ENCODE data around the gene CEP170B. TPM values are rescaled to one million over a fixed set of nuclear protein-coding genes. Genes with fewer than 3 reads are reported as not detected.

Gene CEP170B
- total and polyA plus RNA-seq, 2 of the 13 experiments (the other 11 are each of a cell fraction or from before 2014, with no cell fraction given): 4.3 to 8.8 TPM

DNA sequence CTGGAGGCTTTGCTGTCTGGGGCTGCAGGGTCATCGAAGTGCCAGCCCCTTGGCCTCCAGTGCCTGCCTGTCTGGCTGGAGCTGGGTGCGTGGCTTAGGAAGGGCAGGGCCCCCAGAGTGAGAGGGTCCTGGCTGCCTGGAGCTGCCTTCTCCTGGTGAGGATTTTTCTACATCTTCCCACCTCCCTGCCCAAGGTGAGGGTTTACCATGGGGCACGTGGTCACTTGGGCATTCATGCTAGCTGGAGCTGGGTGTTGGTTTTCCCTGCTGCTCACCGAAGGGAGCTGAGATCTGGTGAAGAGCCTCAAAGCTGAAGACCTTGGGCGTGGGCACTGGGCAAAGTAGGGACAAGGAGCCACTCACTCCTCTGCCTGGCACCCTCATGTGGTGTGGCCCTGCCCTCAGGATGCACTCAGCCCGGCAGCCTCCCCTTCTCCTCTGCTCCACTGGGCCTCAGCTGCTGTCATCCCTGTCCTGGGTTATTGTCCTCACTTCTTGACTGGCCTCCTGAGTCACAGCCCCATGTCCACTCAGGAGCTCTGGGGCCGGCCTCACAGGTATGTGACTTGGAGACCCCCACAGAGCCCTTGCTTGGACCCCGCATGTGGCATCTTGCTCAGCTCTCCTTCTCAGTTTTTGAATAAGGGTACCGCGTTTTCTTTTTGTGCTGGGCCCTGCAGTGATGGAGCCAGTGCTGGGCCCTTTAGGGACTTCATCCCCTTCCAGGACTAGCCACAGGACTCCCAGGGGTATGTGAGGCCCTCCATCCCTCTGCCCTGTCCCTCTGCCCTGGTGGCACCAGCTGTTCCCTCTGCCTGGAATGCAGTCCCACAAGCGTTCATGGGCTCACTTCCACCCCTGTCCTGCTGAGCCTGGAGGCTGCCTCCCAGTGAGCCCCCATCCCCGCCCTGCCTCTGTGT lies 1.6 kb downstream of the CEP170B start:
- Histone ChIP-seq H3K36me3 (replicated peaks in 1 of 2; ENCODE audit: control insufficient read depth in 1 of 2, insufficient read depth in 2 of 2, low read length in 2 of 2) (peaks cover 2 to 10% of the 10 kb centered on the region in 2 experiments; a peak in 4 of 5 replicates), H2AFZ (ENCODE audit: low read length) (no peak overlapping the region), H3K27ac (ENCODE audit: extremely low read length, insufficient read depth, low read length) (no peak overlapping the region), H3K9ac (ENCODE audit: insufficient read depth, low read depth, low read length) (peak overlapping the region; percentile 80), H3K4me2 (ENCODE audit: low read depth, low read length) (peak overlapping the region; percentile 76), H3K4me3 (replicated peaks in 1 of 3; ENCODE audit: insufficient read depth in 1 of 3, low read depth in 2 of 3, low read length in 3 of 3) (peak overlapping the region; percentile 78 to 91 (median 84)), H3K9me3 (ENCODE audit: low read length) (no peaks in the 10 kb centered on the region), H3K4me1 (ENCODE audit: insufficient read depth, low read length) (peaks cover 25% of the 10 kb centered on the region), H3K79me2 (ENCODE audit: insufficient read depth, low read length) (peaks cover 36% of the 10 kb centered on the region), H4K20me1 (ENCODE audit: insufficient read depth, low read length) (peaks cover 5% of the 10 kb centered on the region; the same call in 1 of the 2 replicates), H3K27me3 (ENCODE audit: control insufficient read depth in 1 of 2, insufficient read depth in 2 of 2, low read length in 2 of 2) (no peaks in the 10 kb centered on the region; a peak in 1 of 5 replicates)
- ATAC-seq (no peak), DNase-seq (ENCODE audit: low spot score) (no peak), FAIRE-seq (no peak)
- POLR2A ChIA-PET: no interaction called here
- WGBS (ENCODE audit: low lambda C conversion rate): 93% methylated on average over 7 of the region's 12 CpGs
- intact Hi-C loops (cut with micrococcal nuclease; ENCODE audit: unreplicated experiment): no loop called here
- BruUV-seq (replicated peaks): TSS peak; percentile 41
- in situ Hi-C loops (cut with HindIII; ENCODE audit: extremely low pct_ligation_motif_present, low pct_unique_long_range_greater_than_20kb): loop anchor here (5.0 kb wide), 2 partner anchors 39 to 99 kb away; no protein-coding TSS in a partner anchor
- CTCF ChIA-PET (ENCODE audit: low intra/inter-chr PET ratio, low total read pairs): no interaction called here
- 0 out of 2 replicates have a peak, but pooled peaks have one; percentile 61 for TF ChIP-seq ZBTB42 (CRISPR knock-in tag; IDR thresholded peaks at IDR 0.05)
- no peak for TF ChIP-seq ZNF737 (CRISPR knock-in tag; IDR thresholded peaks at IDR 0.05; ENCODE audit: borderline replicate concordance)
- 0 out of 2 replicates have a peak, but pooled peaks have one; percentile 46 for TF ChIP-seq ZNF253 (CRISPR knock-in tag; IDR thresholded peaks at IDR 0.05; ENCODE audit: borderline replicate concordance)
- TF ChIP-seq ZFX (CRISPR knock-in tag; IDR thresholded peaks at IDR 0.05; ENCODE audit: low read depth): peak; percentile 16; the same call in 1 of the 2 replicates
- TF ChIP-seq PTBP1 (IDR thresholded peaks at IDR 0.05; ENCODE audit: low read depth, low read length, poor library complexity, severe bottlenecking): no peak
- TF ChIP-seq HNRNPL (IDR thresholded peaks at IDR 0.05; ENCODE audit: low read depth, low read length): 0 out of 2 replicates have a peak, but pooled peaks have one; percentile 17
- TF ChIP-seq SPEN (CRISPR knock-in tag; IDR thresholded peaks at IDR 0.05; ENCODE audit: low read depth): no peak
- TF ChIP-seq CHD4 (IDR thresholded peaks at IDR 0.05; ENCODE audit: borderline replicate concordance, low read length): no peak
- no peak for TF ChIP-seq ZNF577 (CRISPR knock-in tag; IDR thresholded peaks at IDR 0.05; ENCODE audit: borderline replicate concordance, low read depth)
- no peak for TF ChIP-seq ZNF761 (CRISPR knock-in tag; conservative IDR thresholded peaks at IDR 0.05)
- no peak for TF ChIP-seq SIX4 (CRISPR knock-in tag; IDR thresholded peaks at IDR 0.05)
- TF ChIP-seq ZNF160 (CRISPR knock-in tag; IDR thresholded peaks at IDR 0.05): no peak
- no peak for TF ChIP-seq PBX2 (CRISPR knock-in tag; IDR thresholded peaks at IDR 0.05)
- no peak for TF ChIP-seq HIVEP1 (CRISPR knock-in tag; IDR thresholded peaks at IDR 0.05)
- no peak for TF ChIP-seq ARNTL (CRISPR knock-in tag; IDR thresholded peaks at IDR 0.05)
- no peak for TF ChIP-seq ZBTB2 (CRISPR knock-in tag; IDR thresholded peaks at IDR 0.05; ENCODE audit: low read depth)
- no peak for TF ChIP-seq ISX (CRISPR knock-in tag; conservative IDR thresholded peaks at IDR 0.05)
- no peak for TF ChIP-seq DRAP1 (CRISPR knock-in tag; IDR thresholded peaks at IDR 0.05)
